Mesothelial cell of epicardium (in vitro differentiated cells): ENCODE data around the gene CNTN4. TPM values are rescaled to one million over a fixed set of nuclear protein-coding genes. Genes with fewer than 3 reads are reported as not detected.
"Not testable (repeated sequence)": the region's sequence is repeated elsewhere in the genome, so short reads cannot be mapped to it uniquely, and the experiment has no call there.

Source experiments
- DNase-seq, 2 experiments: peaks; one replicate each; pipeline ENCODE4 v3.0.0; 2021; ENCODE audit warnings: low spot score in 2 of 2; ENCODE audit not compliant: unreplicated experiment in 2 of 2
- H3K27ac Mint-ChIP-seq: 2 replicates; pipeline ENCODE4 v1.8.0; 2021; ENCODE audit warnings: mixed read lengths
- H3K27me3 Mint-ChIP-seq: 2 replicates; pipeline ENCODE4 v1.8.0; 2021; ENCODE audit warnings: low read depth, mixed read lengths
- H3K36me3 Mint-ChIP-seq: 2 replicates; pipeline ENCODE4 v1.8.0; 2021; ENCODE audit warnings: mixed read lengths
- H3K4me1 Mint-ChIP-seq: 2 replicates; pipeline ENCODE4 v1.8.0; 2021; ENCODE audit warnings: mixed read lengths
- H3K4me3 Mint-ChIP-seq: 2 replicates; pipeline ENCODE4 v1.8.0; 2021; ENCODE audit warnings: mild to moderate bottlenecking, moderate library complexity, mixed read lengths
- H3K9me3 Mint-ChIP-seq: 2 replicates; pipeline ENCODE4 v1.8.0; 2021; ENCODE audit warnings: mixed read lengths
- CTCF ChIP-seq: fragments of 200-600 bp; sonication (generic); IDR thresholded peaks from one replicate; pipeline ENCODE4 v1.5.0; 2021; ENCODE audit warnings: antibody characterized with exemption; ENCODE audit not compliant: unreplicated experiment
- total RNA-seq: library from RNA; stranded (reverse); gene quantifications from 3 replicates; pipeline ENCODE4 v1.2.1, GENCODE V29; 2021

The CNTN4 gene
- total RNA-seq, 1 donor from 2014 or later = 68.9 TPM

GRCh38 chr3:2908693-2909351 lies 810.2 kb downstream of the CNTN4 start:
- Mint-ChIP-seq H3K27ac (no peak overlapping the region), H3K36me3 (peaks cover 2% of the 10 kb centered on the region), H3K27me3 (no peaks in the 10 kb centered on the region), H3K4me3 (no peak overlapping the region), H3K9me3 (peaks cover 4% of the 10 kb centered on the region), H3K4me1 (no peaks in the 10 kb centered on the region)
- no peak for TF ChIP-seq CTCF
- DNase-seq = no peak

- H3K9me3 Mint-ChIP-seq = peaks cover 12% of the 10 kb centered on the region
Observed at GRCh38 chr3:2910997-2911396, 812.3 kb downstream of the CNTN4 start.

GRCh38 chr3:2915826-2916225 lies 817.2 kb downstream of the CNTN4 start:
- no peak overlapping the region for H3K4me3 Mint-ChIP-seq
- H3K9me3 Mint-ChIP-seq = peaks cover 31% of the 10 kb centered on the region
- no peaks in the 10 kb centered on the region for H3K4me1 Mint-ChIP-seq
- H3K27ac Mint-ChIP-seq = no peak overlapping the region
- H3K36me3 Mint-ChIP-seq = peaks cover 20% of the 10 kb centered on the region
- TF ChIP-seq CTCF = no peak
- H3K27me3 Mint-ChIP-seq = no peaks in the 10 kb centered on the region
- DNase-seq = no peak

More at GRCh38 chr3:2910997-2911396, 812.3 kb downstream of the CNTN4 start:
- TF ChIP-seq CTCF = no peak
- Mint-ChIP-seq H3K4me1 (no peaks in the 10 kb centered on the region), H3K36me3 (peaks cover 5% of the 10 kb centered on the region), H3K27me3 (no peaks in the 10 kb centered on the region), H3K4me3 (no peak overlapping the region), H3K27ac (no peak overlapping the region)
- DNase-seq = no peak

- DNase-seq, H3K27me3 Mint-ChIP-seq, H3K4me3 Mint-ChIP-seq, H3K27ac Mint-ChIP-seq, H3K4me1 Mint-ChIP-seq: not testable (repeated sequence)
- peaks cover 31% of the 10 kb centered on the region for H3K9me3 Mint-ChIP-seq
- peaks cover 19% of the 10 kb centered on the region for H3K36me3 Mint-ChIP-seq
Observed at GRCh38 chr3:2916640-2917039, 818.0 kb downstream of the CNTN4 start.

GRCh38 chr3:2920103-2920502 lies 821.4 kb downstream of the CNTN4 start:
- peaks cover 18% of the 10 kb centered on the region for H3K36me3 Mint-ChIP-seq
- no peak for TF ChIP-seq CTCF

GRCh38 chr3:2921452-2921851 lies 822.8 kb downstream of the CNTN4 start:
- H3K4me3 Mint-ChIP-seq = no peak overlapping the region
- peaks cover 13% of the 10 kb centered on the region for H3K36me3 Mint-ChIP-seq
- H3K4me1 Mint-ChIP-seq = peaks cover 4% of the 10 kb centered on the region
- H3K27me3 Mint-ChIP-seq = no peaks in the 10 kb centered on the region
- no peak for DNase-seq
- TF ChIP-seq CTCF = no peak
- H3K9me3 Mint-ChIP-seq = peaks cover 19% of the 10 kb centered on the region
- no peak overlapping the region for H3K27ac Mint-ChIP-seq

More at GRCh38 chr3:2920103-2920502, 821.4 kb downstream of the CNTN4 start:
- Mint-ChIP-seq H3K27me3 (no peaks in the 10 kb centered on the region), H3K27ac (no peak overlapping the region), H3K4me3 (no peak overlapping the region), H3K4me1 (peaks cover 4% of the 10 kb centered on the region), H3K9me3 (peaks cover 25% of the 10 kb centered on the region)
- no peak for DNase-seq
